Liver (tissue), 9 donors: Measurements from ENCODE around the gene SYT13. TPM values are rescaled to one million over a fixed set of nuclear protein-coding genes. Genes with fewer than 3 reads are reported as not detected.

Experiments
- DNase-seq: peaks from one replicate; pipeline ENCODE4 v3.0.0-alpha.2; 2017; ENCODE audit warnings: low spot score
- H3K27ac ChIP-seq, 2 donors: one replicate each; pipeline ENCODE4 v1.7.0; 2013; ENCODE audit warnings: inconsistent platforms in 2 of 2, low read length in 2 of 2, control low read depth in 1 of 2, low read depth in 1 of 2, mild to moderate bottlenecking in 1 of 2
- H3K27me3 ChIP-seq, 4 donors: one replicate each; pipeline versions ENCODE4 v1.6.1 to v1.7.0; 2013; ENCODE audit warnings: low read length in 3 of 4, inconsistent platforms in 1 of 4, mild to moderate bottlenecking in 1 of 4, moderate library complexity in 1 of 4; ENCODE audit not compliant: control insufficient read depth in 4 of 4, insufficient read depth in 4 of 4
- H3K36me3 ChIP-seq, 4 donors: one replicate each; pipeline versions ENCODE4 v1.6.1 to v1.7.0; 2013; ENCODE audit warnings: low read length in 3 of 4, mild to moderate bottlenecking in 3 of 4, low read depth in 1 of 4, moderate library complexity in 1 of 4; ENCODE audit not compliant: control insufficient read depth in 4 of 4, insufficient read depth in 3 of 4
- H3K4me1 ChIP-seq, 4 donors: one replicate each; pipeline versions ENCODE4 v1.6.1 to v1.7.0; 2013; ENCODE audit warnings: low read length in 3 of 4, mild to moderate bottlenecking in 3 of 4, moderate library complexity in 1 of 4; ENCODE audit not compliant: control insufficient read depth in 4 of 4, insufficient read depth in 4 of 4
- H3K4me3 ChIP-seq, 3 donors: one replicate each; pipeline versions ENCODE4 v1.6.1 to v1.7.0; 2013; ENCODE audit warnings: low read length in 3 of 3, control low read depth in 1 of 3, low read depth in 1 of 3, mild to moderate bottlenecking in 1 of 3
- H3K9ac ChIP-seq, 2 donors: one replicate each; pipeline ENCODE4 v1.7.0; 2013; ENCODE audit warnings: low read length in 2 of 2, mild to moderate bottlenecking in 2 of 2, moderate library complexity in 2 of 2, control low read depth in 1 of 2, low read depth in 1 of 2
- H3K9me3 ChIP-seq, 4 donors: one replicate each; pipeline versions ENCODE4 v1.6.1 to v1.7.0; 2013; ENCODE audit warnings: low read length in 3 of 4; ENCODE audit not compliant: control insufficient read depth in 4 of 4
- ATF3 ChIP-seq: IDR thresholded peaks from 2 replicates; pipeline ENCODE4 v1.6.1; 2016; ENCODE audit warnings: antibody characterized with exemption
- CTCF ChIP-seq: fragments of 150-350 bp; IDR thresholded peaks from 2 replicates; pipeline ENCODE4 v1.5.1; 2017; ENCODE audit warnings: improper control_type of control experiment, low read depth, low read length; ENCODE audit not compliant: missing input control
- FOXA1 ChIP-seq: IDR thresholded peaks from 2 replicates; pipeline ENCODE4 v1.6.1; 2016; ENCODE audit warnings: antibody characterized with exemption
- FOXA2 ChIP-seq: IDR thresholded peaks from 2 replicates; pipeline ENCODE4 v1.6.1; 2016; ENCODE audit warnings: antibody characterized with exemption
- GABPA ChIP-seq, 2 donors: IDR thresholded peaks in 1 of 2; conservative IDR thresholded peaks in 1 of 2; 2 replicates each; pipeline ENCODE4 v1.6.1; 2016; ENCODE audit warnings: antibody characterized with exemption in 2 of 2, mild to moderate bottlenecking in 1 of 2, moderate library complexity in 1 of 2
- HNF4A ChIP-seq, 2 donors: conservative IDR thresholded peaks; 2 replicates each; pipeline ENCODE4 v1.6.1; 2016; ENCODE audit warnings: antibody characterized with exemption in 2 of 2, mild to moderate bottlenecking in 2 of 2
- HNF4G ChIP-seq: IDR thresholded peaks from 2 replicates; pipeline ENCODE4 v1.6.1; 2016; ENCODE audit warnings: antibody characterized with exemption
- JUND ChIP-seq, 2 donors: IDR thresholded peaks; 2 replicates each; pipeline ENCODE4 v1.6.1; 2016; ENCODE audit warnings: antibody characterized with exemption in 2 of 2
- MAX ChIP-seq: IDR thresholded peaks from 2 replicates; pipeline ENCODE4 v1.6.1; 2016; ENCODE audit warnings: antibody characterized with exemption
- NR2F2 ChIP-seq: IDR thresholded peaks from 2 replicates; pipeline ENCODE4 v1.6.1; 2016; ENCODE audit warnings: antibody characterized with exemption
- RAD21 ChIP-seq, 2 donors: IDR thresholded peaks; 2 replicates each; pipeline ENCODE4 v1.6.1; 2016; ENCODE audit warnings: antibody characterized with exemption in 2 of 2, mild to moderate bottlenecking in 2 of 2
- REST ChIP-seq: IDR thresholded peaks from 2 replicates; pipeline ENCODE4 v1.6.1; 2016; ENCODE audit warnings: antibody characterized with exemption, mild to moderate bottlenecking
- RXRA ChIP-seq, 2 donors: IDR thresholded peaks; 2 replicates each; pipeline ENCODE4 v1.6.1; 2017 to 2018; ENCODE audit warnings: antibody characterized with exemption in 2 of 2, mild to moderate bottlenecking in 1 of 2
- SP1 ChIP-seq: IDR thresholded peaks from 2 replicates; pipeline ENCODE4 v1.6.1; 2018; ENCODE audit warnings: antibody characterized with exemption, mild to moderate bottlenecking
- TAF1 ChIP-seq: conservative IDR thresholded peaks from 2 replicates; pipeline ENCODE4 v1.6.1; 2016; ENCODE audit warnings: antibody characterized with exemption, mild to moderate bottlenecking
- YY1 ChIP-seq: IDR thresholded peaks from 2 replicates; pipeline ENCODE4 v1.6.1; 2016; ENCODE audit warnings: antibody characterized with exemption, mild to moderate bottlenecking
- ZBTB33 ChIP-seq: IDR thresholded peaks from 2 replicates; pipeline ENCODE4 v1.6.1; 2016; ENCODE audit warnings: antibody characterized with exemption
- WGBS: extraction: QIAGEN DNeasy Blood & Tissue Kit; methylation state at CpG from one replicate; pipeline ENCODE4 v1.1.7; 2013; 5-methylcytosine and 5-hydroxymethylcytosine counted together
- polyA plus RNA-seq, 2 donors: library from polyadenylated mRNA; stranded (reverse) in 1 of 2; unstranded in 1 of 2; fragments of 200-250 nt in 1 of 2; fragments of >200 nt in 1 of 2; fragmentation: Nextera tagmentation in 1 of 2; extraction: Ambion mirVana in 1 of 2; gene quantifications; one replicate each; pipeline versions ENCODE4 v1.2.1 to v1.2.3, GENCODE V29; 2013 to 2015
- total RNA-seq, 2 donors: library from RNA; depleted of rRNA; stranded (reverse); fragments of >200 nt; gene quantifications; one replicate each; pipeline ENCODE4 v1.2.3, GENCODE V29; 2014
- donor health status: healthy.
- donor health status: healthy.
- donor health status: healthy.
- donor health status: healthy.
- donor health status: healthy.

SYT13 gene
- total and polyA plus RNA-seq, 4 donors: 0.05 to 0.33 (median 0.14) TPM

- DNase-seq: no peak
- H3K36me3 ChIP-seq: no peaks in the 10 kb centered on the region
- no peaks in the 10 kb centered on the region for H3K9me3 ChIP-seq
- H3K4me1 ChIP-seq: peaks cover 0 to 8% (median 3%) of the 10 kb centered on the region in 4 donors
- H3K27ac ChIP-seq: no peak overlapping the region
- H3K4me3 ChIP-seq: no peak overlapping the region
- H3K27me3 ChIP-seq: peaks cover 0 to 3% (median 0%) of the 10 kb centered on the region in 4 donors
- TF ChIP-seq RXRA (IDR thresholded peaks at IDR 0.05): no peak
- no peak for TF ChIP-seq RAD21 (IDR thresholded peaks at IDR 0.05)
- TF ChIP-seq GABPA (IDR thresholded peaks at IDR 0.05 in 1 of 2, conservative IDR thresholded peaks at IDR 0.05 in 1 of 2): no peak
- TF ChIP-seq SP1: no peak
- no peak for TF ChIP-seq ZBTB33
- TF ChIP-seq MAX: no peak
- TF ChIP-seq ATF3: no peak
- TF ChIP-seq FOXA2: no peak
- TF ChIP-seq NR2F2: no peak
- TF ChIP-seq JUND (IDR thresholded peaks at IDR 0.05): no peak
- no peak for TF ChIP-seq FOXA1
- no peak for TF ChIP-seq HNF4G
- no peak for TF ChIP-seq REST
- no peak for TF ChIP-seq HNF4A (conservative IDR thresholded peaks at IDR 0.05)
- TF ChIP-seq YY1: no peak
- no peak overlapping the region for H3K9ac ChIP-seq
These were observed 49.3 kb upstream of the SYT13 start for GRCh38 chr11:45335434-45335833.

GRCh38 chr11:45334836-45335235, 48.7 kb upstream of the SYT13 start:
- Histone ChIP-seq H3K4me3 (no peak overlapping the region), H3K4me1 (peaks cover 0 to 2% (median under 1%) of the 10 kb centered on the region in 4 donors), H3K27ac (no peak overlapping the region), H3K27me3 (peaks cover 0 to 3% (median 0%) of the 10 kb centered on the region in 4 donors), H3K36me3 (no peaks in the 10 kb centered on the region), H3K9me3 (no peaks in the 10 kb centered on the region), H3K9ac (no peak overlapping the region)
- no peak for DNase-seq
- 91% methylated on average over 5 of the region's 5 CpGs for WGBS
- TF ChIP-seq TAF1 (no peak), RAD21 (IDR thresholded peaks at IDR 0.05) (no peak), GABPA (IDR thresholded peaks at IDR 0.05 in 1 of 2, conservative IDR thresholded peaks at IDR 0.05 in 1 of 2) (no peak), RXRA (IDR thresholded peaks at IDR 0.05) (no peak), JUND (IDR thresholded peaks at IDR 0.05) (no peak), HNF4G (no peak), REST (no peak), YY1 (no peak), FOXA1 (no peak), HNF4A (conservative IDR thresholded peaks at IDR 0.05) (no peak), ZBTB33 (no peak), CTCF (no peak), NR2F2 (no peak), MAX (no peak), FOXA2 (no peak), SP1 (no peak)
